Stimulated activated CD8-positive, alpha-beta memory T cell treated with anti-CD3 and anti-CD28 coated beads, Interleukin-12 subunit alpha, Interleukin-12 subunit beta, amount 100 ng/mL, for 24 hours (primary cell): ENCODE results near the gene FAM177A1.
"Not testable (repeated sequence)": the region's sequence is repeated elsewhere in the genome, so short reads cannot be mapped to it uniquely, and the experiment has no call there.

Source experiments
- DNase-seq: peaks from one replicate; pipeline ENCODE4 v3.0.0-alpha.2; 2020; ENCODE audit errors: extremely low read depth

The FAM177A1 gene

GRCh38 chr14:35046048-35046750 lies at the start of gene FAM177A1:
FAM177A1 (plus strand) TSS chr14:35046272; CDS start chr14:35046464, 192 bp downstream.
- peak; percentile 97 for DNase-seq

GRCh38 chr14:34997762-34998161 lies 48.3 kb upstream of the FAM177A1 start:
- DNase-seq, result no peak

GRCh38 chr14:34999500-34999899 lies 46.6 kb upstream of the FAM177A1 start:
- no peak for DNase-seq

GRCh38 chr14:35001621-35002020 lies 44.5 kb upstream of the FAM177A1 start:
- DNase-seq, result no peak

GRCh38 chr14:35004839-35005238 lies 41.2 kb upstream of the FAM177A1 start:
- no peak for DNase-seq

GRCh38 chr14:35016568-35016967 lies 29.5 kb upstream of the FAM177A1 start:
- no peak for DNase-seq

GRCh38 chr14:35020713-35021112 lies 25.4 kb upstream of the FAM177A1 start:
- DNase-seq, result no peak

GRCh38 chr14:35028435-35028834 lies 17.6 kb upstream of the FAM177A1 start:
- DNase-seq, result no peak

- no peak for DNase-seq
Observed at GRCh38 chr14:35032562-35032961, 13.5 kb upstream of the FAM177A1 start.

GRCh38 chr14:35034440-35034833 lies 11.6 kb upstream of the FAM177A1 start:
- DNase-seq, result no peak

- DNase-seq, result not testable (repeated sequence)
Observed at GRCh38 chr14:35034944-35035554, 11.0 kb upstream of the FAM177A1 start.

- not testable (repeated sequence) for DNase-seq
Observed at GRCh38 chr14:35038312-35038711, 7.8 kb upstream of the FAM177A1 start.

- DNase-seq, result no peak
Observed at GRCh38 chr14:35042632-35043031, 3.4 kb upstream of the FAM177A1 start.

- DNase-seq, result no peak
Observed at GRCh38 chr14:35043046-35043445, 3.0 kb upstream of the FAM177A1 start.

- no peak for DNase-seq
Observed at GRCh38 chr14:35044939-35045797, 904 bp upstream of the FAM177A1 start.

GRCh38 chr14:35045798-35046047 lies 349 bp upstream of the FAM177A1 start:
- DNase-seq, result no peak

GRCh38 chr14:35046751-35047536 lies 872 bp downstream of the FAM177A1 start:
- DNase-seq, result no peak

GRCh38 chr14:35047976-35048513 lies 2.0 kb downstream of the FAM177A1 start:
- DNase-seq, result no peak

GRCh38 chr14:35050652-35051051 lies 4.6 kb downstream of the FAM177A1 start:
- no peak for DNase-seq

GRCh38 chr14:35051796-35052195 lies 5.7 kb downstream of the FAM177A1 start:
- DNase-seq, result no peak

GRCh38 chr14:35052637-35053036 lies 6.6 kb downstream of the FAM177A1 start:
- DNase-seq, result no peak
